NT2/D1 (cell line): Measurements from ENCODE around the gene CDH4.

Experiments
- SUZ12 ChIP-seq: IDR thresholded peaks from 2 replicates; pipeline ENCODE4 v1.6.1; 2011; ENCODE audit not compliant: insufficient read length, insufficient read depth; ENCODE audit errors: extremely low read depth
- YY1 ChIP-seq: IDR thresholded peaks from 2 replicates; pipeline ENCODE4 v1.6.1; 2011; ENCODE audit not compliant: insufficient read length, insufficient read depth
- ZNF274 ChIP-seq: IDR thresholded peaks from 2 replicates; pipeline ENCODE4 v1.6.1; 2011; ENCODE audit warnings: mild to moderate bottlenecking, low read depth, low read length

GRCh38 chr20:61679473-61679872 is 427.4 kb downstream of the CDH4 start:
- no peak for TF ChIP-seq SUZ12
- no peak for TF ChIP-seq YY1
- no peak for TF ChIP-seq ZNF274
